Neural progenitor cell (in vitro differentiated cells): Measurements from ENCODE around the gene MKNK2. TPM values are rescaled to one million over a fixed set of nuclear protein-coding genes. Genes with fewer than 3 reads are reported as not detected.
A peak's percentile ranks its signal among the peaks of the same experiment; 100 is the strongest.

Experiments used
- DNase-seq: peaks from one replicate; pipeline ENCODE4 v3.0.0-alpha.2; 2016; ENCODE audit warnings: low spot score
- H2AFZ ChIP-seq: fragments of 200-600 bp; sonication (generic); replicated peaks from 2 replicates; pipeline ENCODE4 v1.6.1; 2016; ENCODE audit warnings: antibody characterized with exemption
- H3F3A ChIP-seq: fragments of 200-600 bp; sonication (generic); 2 replicates; pipeline ENCODE4 v1.6.1; 2016; ENCODE audit warnings: antibody characterized with exemption, low read depth
- H3K27ac ChIP-seq: fragments of 200-600 bp; sonication (generic); 2 replicates; pipeline ENCODE4 v1.5.1; 2016; ENCODE audit warnings: mild to moderate bottlenecking
- H3K27me3 ChIP-seq: fragments of 200-600 bp; sonication (generic); 2 replicates; pipeline ENCODE4 v1.6.1; 2016; ENCODE audit warnings: mild to moderate bottlenecking, moderate library complexity
- H3K36me3 ChIP-seq: fragments of 200-600 bp; sonication (generic); 2 replicates; pipeline ENCODE4 v1.5.1; 2016
- H3K4me1 ChIP-seq: fragments of 200-600 bp; sonication (generic); 2 replicates; pipeline ENCODE4 v1.6.1; 2016; ENCODE audit warnings: mixed run types
- H3K4me2 ChIP-seq: fragments of 200-600 bp; sonication (generic); 2 replicates; pipeline ENCODE4 v1.6.1; 2016
- H3K4me3 ChIP-seq: fragments of 200-600 bp; sonication (generic); 2 replicates; pipeline ENCODE4 v1.5.1; 2016
- H3K79me2 ChIP-seq: fragments of 200-600 bp; sonication (generic); 2 replicates; pipeline ENCODE4 v1.6.1; 2016; ENCODE audit warnings: low read depth
- H3K9ac ChIP-seq: fragments of 200-600 bp; sonication (generic); 2 replicates; pipeline ENCODE4 v1.6.1; 2016
- H3K9me3 ChIP-seq: fragments of 200-600 bp; sonication (generic); 2 replicates; pipeline ENCODE4 v1.5.1; 2016; ENCODE audit warnings: low read depth
- H4K20me1 ChIP-seq: fragments of 200-600 bp; sonication (generic); 2 replicates; pipeline ENCODE4 v1.6.1; 2016; ENCODE audit warnings: low read depth
- H3K27ac Mint-ChIP-seq: 3 replicates; pipeline ENCODE4 v1.8.0; 2021; ENCODE audit warnings: mixed read lengths
- H3K27me3 Mint-ChIP-seq: 2 replicates; pipeline ENCODE4 v1.8.0; 2022; ENCODE audit warnings: low read depth, mild to moderate bottlenecking, inconsistent platforms, moderate library complexity, mixed read lengths; ENCODE audit not compliant: insufficient read depth
- H3K36me3 Mint-ChIP-seq: 3 replicates; pipeline ENCODE4 v1.8.0; 2021; ENCODE audit warnings: mixed read lengths
- H3K4me1 Mint-ChIP-seq: 3 replicates; pipeline ENCODE4 v1.8.0; 2021; ENCODE audit warnings: mixed read lengths
- H3K4me3 Mint-ChIP-seq: 3 replicates; pipeline ENCODE4 v1.8.0; 2021; ENCODE audit warnings: mild to moderate bottlenecking, moderate library complexity, mixed read lengths
- H3K9me3 Mint-ChIP-seq: 3 replicates; pipeline ENCODE4 v1.8.0; 2020; ENCODE audit warnings: mixed read lengths
- EZH2 ChIP-seq: fragments of 200-600 bp; sonication (generic); IDR thresholded peaks from 2 replicates; pipeline ENCODE4 v1.6.1; 2017; ENCODE audit warnings: antibody characterized with exemption, mild to moderate bottlenecking, moderate library complexity
- EZH2phosphoT487 ChIP-seq: fragments of 200-600 bp; sonication (generic); IDR thresholded peaks from 2 replicates; pipeline ENCODE4 v1.6.1; 2017; ENCODE audit warnings: antibody characterized with exemption
- total RNA-seq: library from RNA; depleted of rRNA; stranded (reverse); fragments of >200 nt; gene quantifications from 2 replicates; pipeline ENCODE4 v1.2.3, GENCODE V29; 2015; ENCODE audit warnings: low replicate concordance
- TF ChIP-seq, protein P1 (sequence below): fragments of 200-600 bp; sonication (generic); IDR thresholded peaks from 2 replicates; pipeline ENCODE4 v1.5.1; 2017; ENCODE audit warnings: antibody characterized with exemption, mild to moderate bottlenecking

The MKNK2 gene
- total RNA-seq, 1 donor from 2014 or later = 46.0 TPM

DNA sequence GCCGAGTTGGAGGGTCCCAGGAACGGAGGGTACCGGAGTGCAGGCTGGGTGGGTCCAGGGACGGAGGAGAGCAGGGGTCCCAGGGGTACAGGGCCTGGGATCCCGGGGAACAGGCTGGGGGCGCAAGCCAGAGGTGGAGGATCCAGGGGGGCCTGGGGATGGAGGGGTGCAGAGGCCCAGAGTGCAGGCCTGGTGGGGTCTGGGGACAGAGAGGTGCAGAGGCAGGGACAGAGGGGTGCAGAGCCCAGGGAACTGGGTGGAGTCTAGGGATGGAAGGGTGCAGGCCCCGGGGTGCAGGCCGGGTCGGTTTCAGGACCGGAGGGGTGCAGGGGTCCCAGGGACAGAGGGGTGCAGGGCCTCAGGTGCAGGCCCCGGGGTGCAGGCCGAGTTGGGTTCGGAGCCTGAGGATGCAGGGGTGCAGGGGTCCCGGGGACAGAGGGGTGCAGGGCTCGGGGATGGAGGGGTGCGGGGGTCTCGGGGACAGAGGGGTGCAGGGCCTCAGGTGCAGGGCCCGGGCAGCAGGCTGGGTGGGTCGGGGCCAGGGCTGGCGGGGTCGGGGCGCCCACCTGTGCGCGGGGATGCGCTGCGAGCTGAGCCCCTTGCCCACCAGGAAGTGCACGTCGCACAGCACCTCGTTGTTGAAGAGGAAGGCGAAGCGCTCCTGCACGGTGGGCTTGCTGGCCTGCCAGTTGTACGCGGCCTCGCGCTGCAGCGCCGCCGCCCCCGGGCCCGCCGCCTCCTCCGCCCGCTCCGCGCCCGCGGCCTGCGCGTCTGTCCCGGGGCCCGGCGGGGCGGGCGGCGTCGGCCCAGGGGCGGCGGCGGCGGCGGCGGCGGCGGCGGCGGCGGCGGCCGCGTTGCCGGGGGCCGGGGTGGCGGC, 36.1 kb downstream of the MKNK2 start:
- no peak overlapping the region for H3K27ac ChIP-seq
- Mint-ChIP-seq H3K4me3 (peak overlapping the region; percentile 82), H3K9me3 (peaks cover 7% of the 10 kb centered on the region), H3K36me3 (peaks cover 21% of the 10 kb centered on the region), H3K4me1 (peaks cover 18% of the 10 kb centered on the region), H3K27me3 (peaks cover 8% of the 10 kb centered on the region), H3K27ac (no peak overlapping the region)
- H3K79me2 ChIP-seq = peaks cover 53% of the 10 kb centered on the region
- H3K4me3 ChIP-seq = peak overlapping the region; percentile 65
- H4K20me1 ChIP-seq = peaks cover 26% of the 10 kb centered on the region
- TF ChIP-seq EZH2 = no peak
- TF ChIP-seq, protein P1, sequence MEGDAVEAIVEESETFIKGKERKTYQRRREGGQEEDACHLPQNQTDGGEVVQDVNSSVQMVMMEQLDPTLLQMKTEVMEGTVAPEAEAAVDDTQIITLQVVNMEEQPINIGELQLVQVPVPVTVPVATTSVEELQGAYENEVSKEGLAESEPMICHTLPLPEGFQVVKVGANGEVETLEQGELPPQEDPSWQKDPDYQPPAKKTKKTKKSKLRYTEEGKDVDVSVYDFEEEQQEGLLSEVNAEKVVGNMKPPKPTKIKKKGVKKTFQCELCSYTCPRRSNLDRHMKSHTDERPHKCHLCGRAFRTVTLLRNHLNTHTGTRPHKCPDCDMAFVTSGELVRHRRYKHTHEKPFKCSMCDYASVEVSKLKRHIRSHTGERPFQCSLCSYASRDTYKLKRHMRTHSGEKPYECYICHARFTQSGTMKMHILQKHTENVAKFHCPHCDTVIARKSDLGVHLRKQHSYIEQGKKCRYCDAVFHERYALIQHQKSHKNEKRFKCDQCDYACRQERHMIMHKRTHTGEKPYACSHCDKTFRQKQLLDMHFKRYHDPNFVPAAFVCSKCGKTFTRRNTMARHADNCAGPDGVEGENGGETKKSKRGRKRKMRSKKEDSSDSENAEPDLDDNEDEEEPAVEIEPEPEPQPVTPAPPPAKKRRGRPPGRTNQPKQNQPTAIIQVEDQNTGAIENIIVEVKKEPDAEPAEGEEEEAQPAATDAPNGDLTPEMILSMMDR = no peak
- no peak for TF ChIP-seq EZH2phosphoT487
- peaks cover 11% of the 10 kb centered on the region for H3K4me1 ChIP-seq
- H3K9me3 ChIP-seq = no peaks in the 10 kb centered on the region
- peak overlapping the region; percentile 15 for H3K9ac ChIP-seq
- H3K36me3 ChIP-seq = no peaks in the 10 kb centered on the region
- no peak overlapping the region for H2AFZ ChIP-seq
- no peaks in the 10 kb centered on the region for H3K27me3 ChIP-seq
- peak; percentile 85 for DNase-seq
- H3K4me2 ChIP-seq = peak overlapping the region; percentile 89
- peaks cover 8% of the 10 kb centered on the region for H3F3A ChIP-seq

DNA sequence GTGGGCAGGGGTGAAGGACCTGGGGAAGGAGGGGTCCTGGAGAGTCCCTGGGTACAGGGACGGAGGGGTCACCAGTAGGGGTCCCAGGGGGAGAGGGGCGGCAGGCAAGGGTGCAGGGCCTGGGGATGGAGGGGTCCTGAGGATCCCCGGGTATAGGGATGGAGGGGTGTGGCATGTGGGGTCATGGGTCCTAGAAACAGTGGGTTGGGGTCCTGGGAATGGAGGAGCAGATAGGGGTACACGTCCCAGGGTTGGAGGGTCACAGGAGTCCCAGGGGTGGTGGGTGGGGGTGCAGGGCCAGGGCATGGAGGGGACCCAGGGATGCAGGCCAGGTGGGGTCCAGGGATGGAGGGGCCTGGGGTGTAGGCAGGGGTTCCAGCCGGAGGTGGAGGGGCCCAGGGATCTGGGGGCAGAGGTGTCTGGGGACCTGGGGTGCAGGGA, 36.9 kb downstream of the MKNK2 start:
- H3K27ac ChIP-seq = no peak overlapping the region
- peak overlapping the region; percentile 82 for H3K4me3 Mint-ChIP-seq
- no peaks in the 10 kb centered on the region for H3K27me3 ChIP-seq
- peaks cover 29% of the 10 kb centered on the region for H4K20me1 ChIP-seq
- no peaks in the 10 kb centered on the region for H3K36me3 ChIP-seq
- H3K4me1 ChIP-seq = peaks cover 11% of the 10 kb centered on the region
- H3K9ac ChIP-seq = no peak overlapping the region
- TF ChIP-seq EZH2phosphoT487 (no peak), EZH2 (no peak)
- TF ChIP-seq, protein P1 = no peak
- H3K36me3 Mint-ChIP-seq = peaks cover 21% of the 10 kb centered on the region
- peak overlapping the region; percentile 89 for H3K4me2 ChIP-seq
- H2AFZ ChIP-seq = no peak overlapping the region
- H3K9me3 Mint-ChIP-seq = peaks cover 7% of the 10 kb centered on the region
- H3K4me1 Mint-ChIP-seq = peaks cover 12% of the 10 kb centered on the region
- H3K4me3 ChIP-seq = peak overlapping the region; percentile 65
- no peak overlapping the region for H3K27ac Mint-ChIP-seq
- peaks cover 59% of the 10 kb centered on the region for H3K79me2 ChIP-seq
- DNase-seq = no peak
- peaks cover 8% of the 10 kb centered on the region for H3F3A ChIP-seq
- H3K27me3 Mint-ChIP-seq = peaks cover 6% of the 10 kb centered on the region
- H3K9me3 ChIP-seq = no peaks in the 10 kb centered on the region

DNA sequence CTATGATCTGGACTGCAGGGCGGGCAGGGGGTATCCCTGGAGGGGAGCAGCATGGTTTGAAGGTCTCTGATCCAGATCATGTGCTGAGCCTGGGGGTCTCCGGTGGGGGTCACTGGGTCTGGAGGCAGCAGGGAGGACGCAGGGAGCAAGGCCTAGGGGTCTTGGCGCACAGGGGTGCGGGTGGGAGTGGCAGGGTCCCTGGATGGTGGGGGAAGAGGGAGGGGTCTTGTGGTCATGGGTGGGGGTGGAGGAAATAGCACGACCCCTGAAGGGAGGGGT, 37.4 kb downstream of the MKNK2 start:
- peaks cover 59% of the 10 kb centered on the region for H3K79me2 ChIP-seq
- H3K9me3 Mint-ChIP-seq = peaks cover 7% of the 10 kb centered on the region
- H3K36me3 ChIP-seq = no peaks in the 10 kb centered on the region
- no peak overlapping the region for H3K27ac ChIP-seq
- H3K4me3 Mint-ChIP-seq = peak overlapping the region; percentile 79
- no peak overlapping the region for H3K27ac Mint-ChIP-seq
- no peak overlapping the region for H3K9ac ChIP-seq
- H4K20me1 ChIP-seq = peaks cover 33% of the 10 kb centered on the region
- TF ChIP-seq EZH2 = no peak
- no peak for TF ChIP-seq EZH2phosphoT487
- TF ChIP-seq, protein P1 = no peak
- H3K4me2 ChIP-seq = peak overlapping the region; percentile 89
- no peaks in the 10 kb centered on the region for H3K27me3 ChIP-seq
- H3K36me3 Mint-ChIP-seq = peaks cover 22% of the 10 kb centered on the region
- no peak for DNase-seq
- peaks cover 12% of the 10 kb centered on the region for H3K4me1 Mint-ChIP-seq
- no peak overlapping the region for H2AFZ ChIP-seq
- peaks cover 11% of the 10 kb centered on the region for H3K4me1 ChIP-seq
- peaks cover 8% of the 10 kb centered on the region for H3F3A ChIP-seq
- peaks cover 6% of the 10 kb centered on the region for H3K27me3 Mint-ChIP-seq
- no peaks in the 10 kb centered on the region for H3K9me3 ChIP-seq
- H3K4me3 ChIP-seq = peak overlapping the region; percentile 65
